Thymus (tissue), 2 donors: ENCODE measurements around the gene COL7A1. TPM values are rescaled to one million over a fixed set of nuclear protein-coding genes. Genes with fewer than 3 reads are reported as not detected.

Experiments
- polyA plus RNA-seq: library from polyadenylated mRNA; stranded (reverse); fragments of 200-250 nt; gene quantifications from one replicate; pipeline ENCODE4 v1.2.3, GENCODE V29; 2013
- total RNA-seq: library from RNA; stranded (reverse); fragments of 120-200 nt; gene quantifications from one replicate; pipeline ENCODE4 v1.2.4, GENCODE V29; 2013
- donor health status: healthy.

COL7A1 gene
- total and polyA plus RNA-seq, 2 donors = 4.4 to 273 TPM

Other genes starting within 250 kb of the COL7A1 start
- 0.05 TPM for gene FBXW12, start 223.1 kb downstream of the COL7A1 start, total RNA-seq
- 0.07 TPM for gene FBXW12, start 223.1 kb downstream of the COL7A1 start, polyA plus RNA-seq
- gene PLXNB1, start 165.2 kb downstream of the COL7A1 start, total RNA-seq = 7.7 TPM
- 112 TPM for gene PLXNB1, start 165.2 kb downstream of the COL7A1 start, polyA plus RNA-seq
- 17.8 TPM for gene CCDC51, start 155.2 kb downstream of the COL7A1 start, total RNA-seq
- gene CCDC51, start 155.2 kb downstream of the COL7A1 start, polyA plus RNA-seq = 14.1 TPM
- 660 TPM for gene TMA7, start 155.1 kb downstream of the COL7A1 start, total RNA-seq
- gene TMA7, start 155.1 kb downstream of the COL7A1 start, polyA plus RNA-seq = 735 TPM
- gene ATRIP, start 148.6 kb downstream of the COL7A1 start, total RNA-seq = 6.2 TPM
- gene ATRIP, start 148.6 kb downstream of the COL7A1 start, polyA plus RNA-seq = 8.4 TPM
- gene SHISA5, start 91.2 kb downstream of the COL7A1 start, total RNA-seq = 115 TPM
- gene SHISA5, start 91.2 kb downstream of the COL7A1 start, polyA plus RNA-seq = 104 TPM
- 6.1 TPM for gene PFKFB4, start 38.5 kb downstream of the COL7A1 start, total RNA-seq
- gene PFKFB4, start 38.5 kb downstream of the COL7A1 start, polyA plus RNA-seq = 3.5 TPM
- 0.09 TPM for gene UCN2, start 31.5 kb downstream of the COL7A1 start, total RNA-seq
- 4.7 TPM for gene UCN2, start 31.5 kb downstream of the COL7A1 start, polyA plus RNA-seq
- 159 TPM for gene UQCRC1, start 14.3 kb upstream of the COL7A1 start, total RNA-seq
- gene UQCRC1, start 14.3 kb upstream of the COL7A1 start, polyA plus RNA-seq = 108 TPM
- not detected for gene TMEM89, start 26.4 kb upstream of the COL7A1 start, total RNA-seq
- gene TMEM89, start 26.4 kb upstream of the COL7A1 start, polyA plus RNA-seq = 0.23 TPM
- gene SLC26A6, start 40.1 kb upstream of the COL7A1 start, total RNA-seq = 8.9 TPM
- gene SLC26A6, start 40.1 kb upstream of the COL7A1 start, polyA plus RNA-seq = 24.7 TPM
- gene CELSR3, start 67.6 kb upstream of the COL7A1 start, total RNA-seq = 0.38 TPM
- gene CELSR3, start 67.6 kb upstream of the COL7A1 start, polyA plus RNA-seq = 1.4 TPM
- 8.8 TPM for gene NCKIPSD, start 90.6 kb upstream of the COL7A1 start, total RNA-seq
- gene NCKIPSD, start 90.6 kb upstream of the COL7A1 start, polyA plus RNA-seq = 7.0 TPM
- 98.4 TPM for gene IP6K2, start 121.9 kb upstream of the COL7A1 start, total RNA-seq
- 134 TPM for gene IP6K2, start 121.9 kb upstream of the COL7A1 start, polyA plus RNA-seq